ENCODE measurements around the gene OR2A12. TPM values are rescaled to one million over a fixed set of nuclear protein-coding genes. Genes with fewer than 3 reads are reported as not detected.
A peak's percentile ranks its signal among the peaks of the same experiment; 100 is the strongest.
"Not testable (repeated sequence)": the region's sequence is repeated elsewhere in the genome, so short reads cannot be mapped to it uniquely, and the experiment has no call there.

OR2A12 gene
- under 1 TPM in 1 of 10 donors, not detected in 9; 0.05 TPM for polyA plus RNA-seq (ENCODE audit: insufficient read length in 10 of 10)
- long read RNA-seq, donor 1 = 0 reads
- long read RNA-seq, donor 2 = 0 reads
- long read RNA-seq, donor 3 = 0 reads
- long read RNA-seq, donor 4 = 0 reads
- long read RNA-seq, donor 5 = 0 reads
- long read RNA-seq, donor 6 = 0 reads
- long read RNA-seq, donor 7 = 0 reads
- long read RNA-seq, donor 8 = 0 reads
- long read RNA-seq, donor 9 = 0 reads

- no peak for DNase-seq
These were observed at the start of gene OR2A12 for GRCh38 chr7:144085978-144086377. OR2A12 (plus strand) TSS chr7:144086278; CDS start chr7:144095108, 8,830 bp downstream.

DNA sequence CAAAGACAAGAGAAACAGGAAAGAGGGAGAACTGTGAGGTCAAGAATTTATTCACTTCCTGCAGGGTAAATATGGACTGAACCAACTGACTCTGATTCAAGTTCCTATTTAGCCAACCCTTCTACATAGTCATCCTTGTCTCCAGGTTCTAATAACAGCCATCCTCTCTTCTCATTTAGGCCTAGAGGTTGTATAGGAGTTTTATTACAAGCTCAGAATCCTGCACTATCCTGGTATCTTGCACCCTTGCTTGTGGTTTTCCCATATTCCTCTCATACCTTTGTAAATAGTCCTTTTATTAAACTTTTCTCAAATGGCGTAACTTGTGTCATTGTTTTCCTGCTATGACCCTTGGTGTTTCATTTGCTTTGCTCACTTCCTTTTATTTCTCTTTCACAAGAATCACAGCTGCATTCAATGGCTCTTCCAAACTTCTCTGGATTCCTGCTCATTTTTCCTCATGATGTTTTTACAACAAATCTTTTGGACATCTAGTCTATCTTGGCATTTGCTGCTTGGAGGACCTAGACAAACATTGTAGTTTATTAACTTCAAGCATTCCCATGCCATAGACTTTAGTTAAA lies 49.7 kb upstream of the OR2A12 start:
- peak in 1 of 3 donors; percentile 60 for DNase-seq

DNA sequence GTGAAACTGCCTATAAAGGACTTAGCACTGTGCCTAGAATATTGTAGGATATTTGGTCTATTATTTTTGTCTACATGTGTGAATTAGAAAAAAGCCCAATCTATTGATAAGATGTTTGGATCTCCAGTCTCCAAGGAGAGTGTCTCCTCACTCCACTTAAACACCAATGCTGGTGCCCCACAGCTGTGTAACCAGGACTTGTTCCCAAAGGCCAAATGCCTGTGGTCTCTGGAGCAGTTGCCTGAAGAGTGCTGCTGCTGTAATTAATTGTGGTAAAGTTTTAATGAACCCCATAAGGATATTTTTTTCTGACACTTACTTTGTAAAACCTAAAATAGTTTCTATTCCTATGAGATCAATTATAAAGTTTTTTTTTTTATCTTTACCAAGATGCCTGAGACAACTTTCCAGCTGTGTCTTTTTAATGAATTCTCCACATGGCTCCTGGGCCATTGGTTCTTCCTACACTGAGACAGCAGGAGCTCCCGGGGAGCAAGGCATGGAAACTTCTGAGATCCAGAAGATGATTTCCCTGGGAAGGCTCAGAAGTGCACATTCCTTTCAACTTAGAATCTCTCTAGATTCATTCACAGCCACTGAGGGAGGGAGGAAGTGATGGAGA lies 48.6 kb upstream of the OR2A12 start:
- DNase-seq = peak in 1 of 3 donors; percentile 35

DNA sequence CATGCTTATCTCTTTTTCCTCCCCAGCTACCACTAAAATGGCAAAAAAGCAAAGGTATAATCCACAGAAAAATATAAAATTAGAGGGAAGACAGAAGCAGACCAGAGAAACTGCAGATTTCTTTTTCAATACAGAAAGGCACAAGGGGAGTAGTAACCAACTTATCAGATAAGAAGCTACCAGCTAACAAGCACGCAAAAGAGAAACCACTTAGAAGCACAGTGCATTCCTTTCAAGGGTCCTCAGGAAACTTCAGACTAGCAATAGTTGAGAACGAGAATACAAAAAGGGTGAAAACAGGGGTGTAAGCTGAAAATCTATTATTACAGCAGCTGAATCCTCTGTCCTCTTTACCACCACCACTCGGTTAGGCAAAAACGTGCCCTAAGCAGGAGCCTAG lies 47.2 kb upstream of the OR2A12 start:
- no peak for DNase-seq

DNA sequence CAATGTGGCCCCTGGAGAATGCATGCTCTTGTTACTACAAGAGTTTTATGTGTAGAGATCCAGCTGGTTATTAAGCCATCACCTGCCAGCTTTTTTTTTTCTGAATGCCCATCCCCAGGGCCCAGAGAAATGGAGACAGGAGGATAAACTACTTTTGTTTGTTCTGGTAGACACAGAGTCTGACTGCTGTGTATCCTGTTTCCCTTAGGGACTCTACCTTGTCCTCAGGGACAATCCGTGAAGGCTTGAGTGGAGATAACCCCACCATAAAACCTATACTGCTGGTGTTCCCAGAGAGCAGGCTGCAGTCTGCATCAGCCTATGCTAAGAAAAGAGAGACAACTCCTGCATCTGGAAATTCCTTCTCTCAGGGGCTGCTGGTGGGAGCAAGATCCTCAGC lies 37.4 kb upstream of the OR2A12 start, which contains the start of gene OR2A5:
Gene OR2A5 (plus strand): TSS at position 301 of the 400 bp plus-strand sequence. CDS start 1,454 bp downstream, outside the sequence.
- no peak for DNase-seq

- no peak for DNase-seq
These were observed 36.6 kb upstream of the OR2A12 start for GRCh38 chr7:144049491-144049890.

- no peak for DNase-seq
These were observed 36.0 kb upstream of the OR2A12 start for GRCh38 chr7:144050093-144050492.

DNA sequence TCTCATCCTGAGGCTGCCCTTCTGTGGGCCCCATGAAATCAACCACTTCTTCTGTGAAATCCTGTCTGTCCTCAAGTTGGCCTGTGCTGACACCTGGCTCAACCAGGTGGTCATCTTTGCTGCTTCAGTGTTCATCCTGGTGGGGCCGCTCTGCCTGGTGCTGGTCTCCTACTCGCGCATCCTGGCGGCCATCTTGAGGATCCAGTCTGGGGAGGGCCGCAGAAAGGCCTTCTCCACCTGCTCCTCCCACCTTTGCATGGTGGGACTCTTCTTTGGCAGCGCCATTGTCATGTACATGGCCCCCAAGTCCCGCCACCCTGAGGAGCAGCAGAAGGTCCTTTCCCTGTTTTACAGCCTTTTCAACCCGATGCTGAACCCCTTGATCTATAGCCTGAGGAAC lies 35.2 kb upstream of the OR2A12 start:
- not testable (repeated sequence) for DNase-seq

- no peak for DNase-seq
These were observed 28.1 kb upstream of the OR2A12 start for GRCh38 chr7:144057954-144058353.

GRCh38 chr7:144063710-144064109 lies 22.4 kb upstream of the OR2A12 start:
- no peak for DNase-seq

DNA sequence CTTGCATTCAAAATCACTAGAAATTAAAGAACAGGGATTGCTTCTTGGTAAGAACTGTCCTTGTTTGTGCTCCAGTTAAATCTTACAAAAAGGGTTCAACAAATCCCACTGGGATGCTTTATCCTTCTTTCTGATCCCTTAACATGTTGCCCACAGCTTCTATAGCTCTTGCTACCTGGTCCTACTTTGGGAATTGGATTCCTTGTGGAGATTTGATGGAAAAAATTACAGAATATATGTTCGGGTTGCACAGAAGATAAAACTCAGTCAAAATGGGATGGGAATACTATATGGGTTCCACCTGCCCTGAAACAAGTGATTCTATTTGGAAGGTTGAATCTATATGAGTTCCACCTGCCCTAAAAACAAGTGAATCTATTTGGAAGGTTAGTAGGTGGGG lies 16.6 kb upstream of the OR2A12 start, which contains the start of gene OR2A25:
Gene OR2A25 (plus strand): TSS at position 301 of the 400 bp plus-strand sequence. CDS start 4,409 bp downstream, outside the sequence.
- no peak for DNase-seq

GRCh38 chr7:144069953-144070352 lies 16.1 kb upstream of the OR2A12 start:
- DNase-seq = no peak

GRCh38 chr7:144074374-144074773 lies 11.7 kb upstream of the OR2A12 start:
- DNase-seq = no peak

DNA sequence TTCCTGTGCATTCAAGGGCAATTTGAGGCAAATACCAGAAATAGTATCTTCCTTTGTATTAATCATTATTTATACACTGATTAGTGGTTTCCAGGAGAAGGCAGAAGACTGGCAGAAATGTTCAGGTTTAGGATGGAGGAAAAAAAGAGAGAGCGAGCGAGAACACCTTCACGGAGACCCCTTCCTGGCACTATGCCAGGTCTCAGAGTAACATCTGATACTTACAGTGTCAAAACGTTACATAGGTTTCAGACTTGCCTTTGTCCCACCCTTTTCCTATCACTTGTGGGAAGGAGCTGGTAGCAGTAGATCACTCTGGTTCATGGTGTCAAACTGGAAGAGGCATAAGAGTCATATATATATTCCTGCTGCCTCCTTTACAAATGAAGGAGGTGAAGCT lies 652 bp downstream of the OR2A12 start:
- DNase-seq = no peak

GRCh38 chr7:144087230-144087629 lies 1.2 kb downstream of the OR2A12 start:
- DNase-seq = no peak

GRCh38 chr7:144090667-144091066 lies 4.6 kb downstream of the OR2A12 start:
- DNase-seq = no peak

- no peak for DNase-seq
These were observed 12.7 kb downstream of the OR2A12 start for GRCh38 chr7:144098776-144099175.

- no peak for DNase-seq
These were observed 14.5 kb downstream of the OR2A12 start for GRCh38 chr7:144100607-144101006.

DNA sequence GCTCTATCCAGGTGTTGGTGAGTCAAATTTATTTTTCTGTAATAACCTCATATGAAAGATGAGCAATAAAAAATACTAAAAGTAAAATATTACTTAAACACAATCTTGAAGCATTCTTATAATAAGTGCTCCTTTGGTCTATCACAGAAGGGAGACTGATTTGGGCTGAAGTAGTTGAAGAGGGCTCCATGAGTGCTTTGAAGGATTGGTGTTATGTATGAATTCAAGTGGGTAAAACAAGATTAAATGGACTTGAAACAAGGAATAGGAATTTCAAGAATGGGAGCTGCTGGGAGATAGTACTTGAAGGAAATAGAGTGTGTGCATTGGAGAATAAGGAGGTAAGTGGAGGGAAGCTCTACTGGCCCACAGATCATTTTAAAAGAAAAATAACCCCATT lies 16.0 kb downstream of the OR2A12 start:
- no peak for DNase-seq

DNA sequence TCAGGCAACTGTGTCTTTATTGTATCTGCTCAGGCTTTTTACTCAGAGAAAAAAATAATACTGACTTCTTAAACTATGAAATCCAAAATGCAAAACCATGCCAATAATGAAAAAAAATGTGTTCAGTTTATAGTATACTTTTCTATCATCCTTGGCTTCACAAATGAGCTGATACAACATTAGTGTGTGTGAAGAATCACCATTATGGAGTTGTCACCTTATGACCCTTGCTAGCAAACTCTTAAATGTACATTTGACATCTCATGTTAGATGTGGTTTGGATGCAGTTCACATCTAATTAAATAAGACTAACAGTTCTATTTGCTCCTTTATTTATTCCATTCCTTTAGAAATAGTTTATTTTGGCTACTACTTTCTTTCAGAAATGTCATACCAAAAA lies 19.1 kb downstream of the OR2A12 start:
- DNase-seq = no peak

DNA sequence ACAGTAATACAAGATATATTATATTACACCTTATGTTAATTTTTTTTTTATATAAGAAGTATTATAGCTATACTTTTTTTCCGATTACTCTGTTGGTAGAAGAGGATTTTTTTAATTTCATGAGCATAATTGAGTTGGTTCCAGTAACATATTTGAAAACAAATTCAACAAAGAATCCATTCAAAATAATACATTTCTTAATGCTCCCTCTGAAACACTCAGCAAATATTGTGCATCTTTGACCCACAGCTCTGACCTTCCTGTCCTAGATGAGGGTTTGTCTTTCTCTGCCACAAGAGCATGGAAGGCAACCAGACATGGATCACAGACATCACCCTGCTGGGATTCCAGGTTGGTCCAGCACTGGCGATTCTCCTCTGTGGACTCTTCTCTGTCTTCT lies 23.2 kb downstream of the OR2A12 start, which contains the start of gene OR2A2:
Gene OR2A2 (plus strand): TSS at position 301 of the 400 bp plus-strand sequence. CDS start 0 bp downstream, at position 301.
- no peak for DNase-seq

DNA sequence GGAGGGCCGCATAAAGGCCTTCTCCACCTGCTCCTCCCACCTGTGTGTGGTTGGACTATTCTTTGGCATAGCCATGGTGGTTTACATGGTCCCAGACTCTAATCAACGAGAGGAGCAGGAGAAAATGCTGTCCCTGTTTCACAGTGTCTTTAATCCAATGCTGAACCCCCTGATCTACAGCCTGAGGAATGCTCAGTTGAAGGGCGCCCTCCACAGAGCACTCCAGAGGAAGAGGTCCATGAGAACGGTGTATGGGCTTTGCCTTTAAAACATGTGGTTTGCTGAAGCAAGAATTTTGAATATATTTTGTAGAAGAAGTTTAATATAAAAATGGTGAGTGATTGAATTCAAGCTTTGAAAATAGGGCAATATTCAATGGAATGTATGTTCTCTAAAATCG lies 24.2 kb downstream of the OR2A12 start:
- DNase-seq = no peak

- no peak for DNase-seq
These were observed 27.6 kb downstream of the OR2A12 start for GRCh38 chr7:144113651-144114050.
